ENCODE results near the gene ARHGAP19.

DNA sequence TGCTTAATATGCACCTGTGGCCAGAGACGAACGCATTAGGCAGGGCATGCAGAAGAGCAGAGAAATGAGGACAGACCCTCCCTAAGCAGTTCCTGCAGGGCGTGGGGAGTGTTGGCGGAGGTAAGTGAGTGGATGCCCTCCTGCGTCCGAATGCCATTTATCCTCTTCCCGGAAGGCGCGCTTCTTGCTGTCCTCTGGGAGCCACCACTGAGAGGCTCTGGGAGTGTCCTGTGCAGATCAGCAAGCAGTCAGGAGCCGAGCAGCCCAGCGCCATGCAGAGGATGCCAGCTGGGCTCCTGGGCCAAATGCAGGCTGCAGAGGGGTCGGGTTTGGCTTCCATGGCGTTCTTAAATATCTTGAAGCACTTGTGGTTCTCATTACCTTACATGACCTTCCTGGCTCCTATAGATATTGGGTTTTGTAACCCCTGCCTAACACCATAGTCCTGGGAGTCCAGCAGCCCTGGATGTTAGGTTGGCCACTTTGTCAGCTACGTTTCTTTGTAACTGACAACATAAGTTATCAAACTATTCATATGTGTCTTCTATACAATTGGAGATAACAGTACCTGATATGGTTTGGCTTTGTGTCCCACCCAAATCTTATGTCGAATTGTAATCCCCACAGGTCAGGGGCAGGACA, 76.7 kb downstream of the ARHGAP19 start:
- TF ChIP-seq, protein P1, sequence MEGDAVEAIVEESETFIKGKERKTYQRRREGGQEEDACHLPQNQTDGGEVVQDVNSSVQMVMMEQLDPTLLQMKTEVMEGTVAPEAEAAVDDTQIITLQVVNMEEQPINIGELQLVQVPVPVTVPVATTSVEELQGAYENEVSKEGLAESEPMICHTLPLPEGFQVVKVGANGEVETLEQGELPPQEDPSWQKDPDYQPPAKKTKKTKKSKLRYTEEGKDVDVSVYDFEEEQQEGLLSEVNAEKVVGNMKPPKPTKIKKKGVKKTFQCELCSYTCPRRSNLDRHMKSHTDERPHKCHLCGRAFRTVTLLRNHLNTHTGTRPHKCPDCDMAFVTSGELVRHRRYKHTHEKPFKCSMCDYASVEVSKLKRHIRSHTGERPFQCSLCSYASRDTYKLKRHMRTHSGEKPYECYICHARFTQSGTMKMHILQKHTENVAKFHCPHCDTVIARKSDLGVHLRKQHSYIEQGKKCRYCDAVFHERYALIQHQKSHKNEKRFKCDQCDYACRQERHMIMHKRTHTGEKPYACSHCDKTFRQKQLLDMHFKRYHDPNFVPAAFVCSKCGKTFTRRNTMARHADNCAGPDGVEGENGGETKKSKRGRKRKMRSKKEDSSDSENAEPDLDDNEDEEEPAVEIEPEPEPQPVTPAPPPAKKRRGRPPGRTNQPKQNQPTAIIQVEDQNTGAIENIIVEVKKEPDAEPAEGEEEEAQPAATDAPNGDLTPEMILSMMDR (conservative IDR thresholded peaks at IDR 0.05 in 1 of 2, IDR thresholded peaks at IDR 0.05 in 1 of 2; ENCODE audit: extremely low read depth in 1 of 2, insufficient read depth in 1 of 2, low read depth in 1 of 2, low read length in 2 of 2): no peak
- no peak for TF ChIP-seq EZH2 (IDR thresholded peaks at IDR 0.05; ENCODE audit: borderline replicate concordance, low read length)
